ENCODE measurements around the gene SLC51A. TPM values are rescaled to one million over a fixed set of nuclear protein-coding genes. Genes with fewer than 3 reads are reported as not detected.

Gene SLC51A
- total and polyA plus RNA-seq, 2 donors (not counting 1 experiment from before 2014, with no cell fraction given): not detected

DNA sequence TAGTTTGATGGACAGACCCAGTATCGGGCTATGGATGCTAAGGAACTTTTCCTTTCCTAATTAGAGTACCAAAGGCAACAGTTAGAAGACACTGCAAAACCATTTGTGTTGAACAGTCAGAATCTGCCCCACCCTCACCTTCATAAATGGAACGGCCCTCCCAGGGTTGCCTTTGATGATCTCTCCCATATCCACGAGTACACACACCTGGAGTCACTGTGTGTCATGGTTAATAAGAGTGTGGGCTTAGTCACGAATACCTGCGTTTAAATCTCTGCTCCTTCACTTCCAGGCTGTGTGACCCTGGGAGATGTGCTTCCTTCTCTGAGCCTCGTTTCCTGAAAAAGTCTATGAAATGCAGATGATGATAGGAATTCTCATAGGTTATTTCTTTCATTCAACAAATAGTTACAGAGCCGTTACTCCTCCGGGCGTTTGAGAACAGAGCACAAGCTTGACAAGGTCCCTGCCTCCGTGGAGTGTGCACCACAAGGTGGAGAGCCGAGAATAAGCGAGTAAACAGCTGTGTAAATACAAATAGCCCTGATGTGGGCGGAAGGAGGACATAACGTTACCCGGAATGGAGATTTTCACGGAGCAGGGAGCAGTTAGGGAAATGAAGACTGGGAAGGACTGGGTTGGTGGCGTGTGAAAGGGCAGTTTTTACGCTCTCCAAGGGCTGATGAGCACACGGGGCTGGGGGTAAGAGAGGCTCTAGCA is 6.7 kb downstream of the SLC51A start:
- ATAC-seq (ENCODE audit: low read depth) (no peak), DNase-seq (no peak)
- POLR2A ChIA-PET: no interaction called here
- H3K79me2 ChIP-seq (ENCODE audit: control insufficient read depth, insufficient read depth, low read length): no peaks in the 10 kb centered on the region
- Mint-ChIP-seq H3K9me3 (ENCODE audit: insufficient read depth) (no peaks in the 10 kb centered on the region), H3K4me1 (peaks cover 15% of the 10 kb centered on the region), H3K27ac (no peak overlapping the region), H3K4me3 (no peak overlapping the region), H3K27me3 (no peaks in the 10 kb centered on the region)
- no peak overlapping the region for H3K27ac ChIP-seq (ENCODE audit: low read length in 2 of 2)
- intact Hi-C loops (cut with micrococcal nuclease): no loop called here
- H3K9ac ChIP-seq (ENCODE audit: low read length): no peak overlapping the region
- H3K4me1 ChIP-seq (ENCODE audit: control insufficient read depth in 2 of 2, insufficient read depth in 2 of 2, low read length in 2 of 2): peaks cover 7 to 15% of the 10 kb centered on the region in 2 donors
- H3K36me3 ChIP-seq (replicated peaks in 1 of 2; ENCODE audit: control extremely low read depth in 1 of 2, control insufficient read depth in 1 of 2, extremely low read depth in 1 of 2, insufficient read depth in 2 of 2, low read length in 1 of 2): no peaks in the 10 kb centered on the region
- TF ChIP-seq, protein P1, sequence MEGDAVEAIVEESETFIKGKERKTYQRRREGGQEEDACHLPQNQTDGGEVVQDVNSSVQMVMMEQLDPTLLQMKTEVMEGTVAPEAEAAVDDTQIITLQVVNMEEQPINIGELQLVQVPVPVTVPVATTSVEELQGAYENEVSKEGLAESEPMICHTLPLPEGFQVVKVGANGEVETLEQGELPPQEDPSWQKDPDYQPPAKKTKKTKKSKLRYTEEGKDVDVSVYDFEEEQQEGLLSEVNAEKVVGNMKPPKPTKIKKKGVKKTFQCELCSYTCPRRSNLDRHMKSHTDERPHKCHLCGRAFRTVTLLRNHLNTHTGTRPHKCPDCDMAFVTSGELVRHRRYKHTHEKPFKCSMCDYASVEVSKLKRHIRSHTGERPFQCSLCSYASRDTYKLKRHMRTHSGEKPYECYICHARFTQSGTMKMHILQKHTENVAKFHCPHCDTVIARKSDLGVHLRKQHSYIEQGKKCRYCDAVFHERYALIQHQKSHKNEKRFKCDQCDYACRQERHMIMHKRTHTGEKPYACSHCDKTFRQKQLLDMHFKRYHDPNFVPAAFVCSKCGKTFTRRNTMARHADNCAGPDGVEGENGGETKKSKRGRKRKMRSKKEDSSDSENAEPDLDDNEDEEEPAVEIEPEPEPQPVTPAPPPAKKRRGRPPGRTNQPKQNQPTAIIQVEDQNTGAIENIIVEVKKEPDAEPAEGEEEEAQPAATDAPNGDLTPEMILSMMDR (IDR thresholded peaks at IDR 0.05): no peak
- TF ChIP-seq EZH2 (IDR thresholded peaks at IDR 0.05; ENCODE audit: borderline replicate concordance, insufficient read depth, low read depth, low read length, poor library complexity, severe bottlenecking): no peak
- no peak overlapping the region for H2AFZ ChIP-seq (ENCODE audit: insufficient read depth, low read depth, low read length, poor library complexity, severe bottlenecking)
- CTCF ChIA-PET: interaction anchor here (0.7 kb wide), 1 partner anchor 304 kb away, joined by 3 read pairs; no protein-coding TSS in a partner anchor
- no peaks in the 10 kb centered on the region for H3K9me3 ChIP-seq (ENCODE audit: control extremely low read depth in 1 of 3, control insufficient read depth in 2 of 3, insufficient read depth in 1 of 3, low read length in 2 of 3)
- no peak overlapping the region for H3K4me2 ChIP-seq (replicated peaks; ENCODE audit: low read depth, low read length, poor library complexity, severe bottlenecking)
- H3K27me3 ChIP-seq (replicated peaks in 1 of 4; ENCODE audit: control extremely low read depth in 1 of 4, control insufficient read depth in 3 of 4, insufficient read depth in 4 of 4, low read length in 3 of 4): no peaks in the 10 kb centered on the region
- no peaks in the 10 kb centered on the region for H4K20me1 ChIP-seq (ENCODE audit: control insufficient read depth, insufficient read depth, low read length, poor library complexity, severe bottlenecking)
- no peak overlapping the region for H3K4me3 ChIP-seq (ENCODE audit: control extremely low read depth in 1 of 5, extremely low read depth in 1 of 5, insufficient read depth in 1 of 5, low read depth in 2 of 5, low read length in 4 of 5)
- 85% methylated on average over 13 of the region's 19 CpGs for WGBS (ENCODE audit: insufficient coverage)

DNA sequence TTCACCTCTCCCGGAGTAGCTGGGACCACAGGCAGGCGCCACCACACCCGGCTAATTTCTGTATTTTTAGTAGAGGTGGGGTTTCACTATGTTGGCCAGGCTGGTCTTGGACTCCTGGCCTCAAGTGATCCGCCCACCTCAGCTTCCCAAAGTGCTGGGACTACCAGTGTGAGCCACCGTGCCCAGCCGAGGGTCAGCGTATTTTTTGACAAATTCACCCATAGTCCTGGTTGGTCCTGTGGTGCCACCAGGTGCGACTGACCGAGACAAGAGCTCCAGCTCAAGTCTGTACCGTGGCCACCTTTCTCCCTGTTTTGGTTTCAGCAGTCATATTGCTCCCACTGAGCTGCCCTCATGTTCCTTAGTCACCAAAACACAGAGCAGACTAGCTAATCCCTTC is 8.8 kb downstream of the SLC51A start:
- Mint-ChIP-seq H3K4me3 (no peak overlapping the region), H3K27ac (no peak overlapping the region), H3K4me1 (peaks cover under 1% of the 10 kb centered on the region), H3K27me3 (no peaks in the 10 kb centered on the region), H3K9me3 (ENCODE audit: insufficient read depth) (no peaks in the 10 kb centered on the region)
- no peaks in the 10 kb centered on the region for H3K36me3 ChIP-seq (replicated peaks in 1 of 2; ENCODE audit: control extremely low read depth in 1 of 2, control insufficient read depth in 1 of 2, extremely low read depth in 1 of 2, insufficient read depth in 2 of 2, low read length in 1 of 2)
- no peak overlapping the region for H2AFZ ChIP-seq (ENCODE audit: insufficient read depth, low read depth, low read length, poor library complexity, severe bottlenecking)
- no peak overlapping the region for H3K4me3 ChIP-seq (ENCODE audit: control extremely low read depth in 1 of 5, extremely low read depth in 1 of 5, insufficient read depth in 1 of 5, low read depth in 2 of 5, low read length in 4 of 5)
- H3K9me3 ChIP-seq (ENCODE audit: control extremely low read depth in 1 of 3, control insufficient read depth in 2 of 3, insufficient read depth in 1 of 3, low read length in 2 of 3): no peaks in the 10 kb centered on the region
- no peak for ATAC-seq (ENCODE audit: low read depth)
- no peak for DNase-seq
- H3K4me2 ChIP-seq (replicated peaks; ENCODE audit: low read depth, low read length, poor library complexity, severe bottlenecking): no peak overlapping the region
- no peak overlapping the region for H3K9ac ChIP-seq (ENCODE audit: low read length)
- H3K4me1 ChIP-seq (ENCODE audit: control insufficient read depth in 2 of 2, insufficient read depth in 2 of 2, low read length in 2 of 2): no peaks in the 10 kb centered on the region
- ChIA-PET CTCF (interaction anchor here (0.6 kb wide), 1 partner anchor 155 kb away, joined by 3 read pairs; no protein-coding TSS in a partner anchor), POLR2A (interaction anchor here (0.6 kb wide), 1 partner anchor 198 kb away, joined by 3 read pairs; no protein-coding TSS in a partner anchor)
- H3K79me2 ChIP-seq (ENCODE audit: control insufficient read depth, insufficient read depth, low read length): no peaks in the 10 kb centered on the region
- WGBS (ENCODE audit: insufficient coverage): 93% methylated on average over 10 of the region's 10 CpGs
- TF ChIP-seq, protein P1 (IDR thresholded peaks at IDR 0.05): no peak
- no peak for TF ChIP-seq EZH2 (IDR thresholded peaks at IDR 0.05; ENCODE audit: borderline replicate concordance, insufficient read depth, low read depth, low read length, poor library complexity, severe bottlenecking)
- no peaks in the 10 kb centered on the region for H4K20me1 ChIP-seq (ENCODE audit: control insufficient read depth, insufficient read depth, low read length, poor library complexity, severe bottlenecking)
- H3K27ac ChIP-seq (ENCODE audit: low read length in 2 of 2): no peak overlapping the region
- no peaks in the 10 kb centered on the region for H3K27me3 ChIP-seq (replicated peaks in 1 of 4; ENCODE audit: control extremely low read depth in 1 of 4, control insufficient read depth in 3 of 4, insufficient read depth in 4 of 4, low read length in 3 of 4)
- intact Hi-C loops (cut with micrococcal nuclease): no loop called here

Data from B cell (primary cell).